NCI-H526 treated with DMSO at 0.1 percent for 48 hours (cell line): ENCODE measurements around the gene PHF14.

Experiments used
- DNase-seq: peaks from one replicate; lab custom pipeline; 2025; lab: John Stamatoyannopoulos, UW

The PHF14 gene

DNA sequence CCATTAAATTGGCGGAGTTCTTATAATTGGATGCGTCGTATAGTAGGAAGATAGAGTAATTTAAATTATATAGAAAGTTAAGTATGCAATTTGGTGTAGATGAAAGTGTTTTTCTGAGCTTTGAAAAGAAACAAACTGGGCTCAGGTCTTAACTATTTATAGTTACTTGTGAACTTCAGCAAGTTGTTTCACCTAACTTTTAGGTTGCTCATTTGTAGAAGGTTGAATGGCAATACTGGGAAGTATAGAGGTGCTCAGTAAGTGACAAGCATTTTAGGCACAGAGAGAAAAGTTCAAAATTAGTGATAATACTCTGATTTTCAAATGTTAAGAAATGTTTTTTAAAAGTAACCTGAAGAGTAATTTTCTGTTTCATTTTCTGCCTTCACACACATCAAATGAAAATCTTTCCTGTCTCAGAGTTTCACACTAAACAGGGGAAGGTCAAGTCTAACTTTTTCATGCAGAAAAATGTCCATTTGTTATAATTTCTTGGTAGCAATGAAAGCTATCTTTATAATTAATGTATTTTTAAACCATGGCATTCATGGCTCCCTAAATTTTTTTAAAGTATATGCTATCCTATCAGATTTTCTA, 146.5 kb downstream of the PHF14 start:
- no peak for DNase-seq

DNA sequence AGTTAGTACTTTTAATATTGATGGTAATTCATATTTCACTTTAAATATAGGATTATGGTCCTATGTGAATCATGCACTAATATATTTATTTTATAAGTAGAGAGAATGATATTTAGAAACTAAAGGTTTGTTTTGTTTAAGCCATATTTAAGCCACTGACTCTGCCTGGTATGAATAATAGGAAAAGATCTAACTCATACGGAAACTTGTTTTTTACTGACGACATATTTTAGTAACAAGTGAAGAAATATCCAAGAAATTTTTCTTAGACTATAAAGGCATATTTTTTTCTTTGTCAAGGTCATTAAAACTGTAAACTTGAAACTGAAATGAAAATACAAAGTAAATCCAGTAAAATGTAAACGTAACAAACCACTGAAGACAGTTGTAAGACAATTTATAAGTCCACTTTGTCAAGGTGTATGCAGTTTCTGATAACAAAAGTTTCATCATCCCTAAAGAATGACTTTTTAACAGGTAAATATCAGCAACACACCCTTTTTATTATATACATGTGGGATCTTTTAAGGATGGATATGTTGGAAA, 147.1 kb downstream of the PHF14 start:
- no peak for DNase-seq

DNA sequence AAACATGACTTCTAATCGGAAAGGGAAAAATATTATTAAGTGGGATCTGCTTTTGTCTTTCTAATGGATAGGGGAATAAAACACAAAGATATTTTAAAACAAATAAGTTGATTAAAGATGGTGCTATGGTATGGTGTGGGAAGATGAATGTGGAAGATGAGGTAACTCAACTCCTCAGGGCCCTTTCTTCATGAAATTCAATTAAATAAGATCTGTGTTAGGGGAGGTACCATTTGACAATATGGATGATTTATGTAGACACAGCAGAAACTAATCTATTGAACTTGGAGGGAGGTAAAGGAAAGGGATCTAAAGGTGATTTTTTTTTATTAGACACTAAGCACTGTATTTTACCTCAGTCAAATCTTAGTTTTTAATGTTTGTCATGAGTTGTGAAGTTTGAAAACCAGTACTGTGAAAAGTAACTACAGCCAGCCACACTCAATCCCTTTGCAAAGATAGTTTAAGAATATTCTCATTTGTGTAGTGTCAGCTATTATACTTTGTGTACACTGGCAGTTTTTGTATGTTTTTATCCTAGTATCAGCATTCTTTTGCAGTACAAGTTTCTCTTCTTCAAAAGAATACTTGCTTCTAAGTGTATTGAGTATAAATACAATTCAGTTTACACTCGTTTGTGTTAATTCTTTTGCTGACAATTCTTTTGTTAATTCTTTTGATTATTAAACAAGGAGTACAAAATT, 151.3 kb downstream of the PHF14 start:
- no peak for DNase-seq

DNA sequence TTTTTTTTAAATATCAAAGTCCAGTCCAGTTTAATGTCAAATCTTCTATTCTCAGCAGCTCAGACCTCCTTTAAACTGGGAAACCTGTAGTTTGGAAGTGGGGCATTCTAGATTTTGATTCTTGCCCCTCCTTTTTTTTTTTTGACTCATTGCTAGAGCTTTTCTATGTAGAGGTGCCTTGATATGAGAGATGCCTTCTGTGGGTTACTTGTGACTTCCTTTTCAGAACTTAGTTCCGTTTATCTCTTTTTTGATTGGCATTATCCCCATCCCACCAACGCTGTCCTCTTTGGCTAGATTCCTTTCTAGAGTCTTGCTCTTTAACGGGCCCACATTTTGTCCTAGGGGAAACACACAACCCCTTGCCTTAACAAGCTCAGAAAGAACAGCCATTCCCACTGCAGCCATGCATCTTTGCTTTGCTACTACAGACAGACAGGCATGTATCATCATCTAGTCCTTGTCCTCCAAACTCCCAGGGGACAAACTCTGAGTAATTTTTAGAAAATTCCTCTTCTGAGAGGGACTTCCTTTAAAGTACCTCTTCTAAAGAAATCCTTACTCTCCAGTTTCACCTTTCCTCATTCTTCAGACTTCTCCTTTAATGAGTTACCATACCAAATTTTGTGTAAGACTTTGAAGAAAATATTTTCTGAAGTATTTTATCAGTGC, 153.6 kb downstream of the PHF14 start:
- DNase-seq = no peak

DNA sequence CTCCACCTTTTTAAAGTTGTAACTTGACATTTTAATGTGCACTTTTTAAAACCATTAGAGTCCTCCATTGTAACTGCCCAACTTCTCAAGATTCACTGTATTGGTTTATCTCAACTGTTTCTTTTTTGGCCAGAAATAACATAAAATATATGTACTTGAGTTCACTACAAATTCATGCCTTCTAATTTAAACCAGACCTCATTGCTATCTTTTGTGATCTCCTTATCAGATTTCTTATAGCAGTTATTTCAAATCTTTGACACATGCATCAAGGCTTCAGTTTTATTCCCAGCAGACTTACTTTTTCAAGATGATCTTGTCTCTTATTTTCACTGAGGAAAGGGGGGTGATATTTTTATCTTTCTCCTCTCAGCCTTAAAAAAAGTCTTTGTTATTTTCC, 154.3 kb downstream of the PHF14 start:
- no peak for DNase-seq

DNA sequence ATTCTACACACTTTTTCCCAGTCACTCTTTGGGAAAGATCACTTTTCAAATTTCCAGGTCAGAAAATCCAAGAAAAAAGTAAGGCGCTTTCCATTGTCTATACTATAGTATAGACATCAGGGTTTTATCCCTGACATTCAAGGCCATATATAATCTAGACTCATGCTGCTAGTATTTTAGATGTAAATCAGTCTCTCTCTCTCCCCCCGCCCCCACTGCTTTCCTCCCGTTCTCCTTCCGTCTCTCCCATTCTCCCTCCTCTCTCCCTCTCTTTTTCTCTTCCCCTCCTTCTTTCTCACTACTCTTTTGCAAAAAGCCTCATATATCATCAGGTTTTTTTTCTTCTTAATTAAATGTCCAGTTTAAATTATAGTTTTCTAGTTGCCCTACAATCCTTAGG, 154.8 kb downstream of the PHF14 start:
- DNase-seq = no peak

DNA sequence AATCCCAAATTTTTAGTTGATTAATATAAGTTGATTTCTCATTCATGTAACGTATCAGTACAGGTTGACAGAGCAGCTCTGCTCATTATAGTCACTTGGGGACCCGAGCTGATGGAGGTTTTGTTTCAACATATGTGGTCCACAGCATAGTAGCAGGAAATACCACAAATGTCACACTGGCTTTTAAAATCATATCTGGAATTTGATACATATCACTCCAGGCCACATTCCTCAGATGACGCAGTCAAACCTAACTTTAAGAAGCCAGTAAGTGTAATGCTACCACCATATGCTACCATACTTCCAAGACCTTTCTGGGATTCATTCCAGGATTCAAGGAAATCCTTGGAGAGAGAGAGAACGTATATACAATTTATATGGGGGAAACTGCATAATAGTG, 156.3 kb downstream of the PHF14 start:
- no peak for DNase-seq

DNA sequence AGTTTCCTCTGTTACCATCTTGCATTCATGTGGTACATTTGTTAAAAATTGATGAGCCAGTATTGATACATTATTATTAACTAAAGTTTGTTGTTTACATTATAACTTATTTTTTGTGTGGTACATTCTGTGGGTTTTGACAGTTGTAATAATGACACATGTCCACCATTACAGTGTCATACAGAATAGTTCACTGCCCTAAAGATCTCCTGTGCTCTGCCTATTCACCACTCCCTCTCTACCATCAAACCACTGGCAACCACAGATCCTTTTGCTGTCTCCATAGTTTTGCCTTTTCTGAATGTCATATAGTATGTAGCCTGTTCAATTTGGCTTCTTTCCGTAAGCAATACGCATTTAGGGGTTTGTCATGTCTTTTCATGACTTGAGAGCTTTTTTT, 156.9 kb downstream of the PHF14 start:
- no peak for DNase-seq

DNA sequence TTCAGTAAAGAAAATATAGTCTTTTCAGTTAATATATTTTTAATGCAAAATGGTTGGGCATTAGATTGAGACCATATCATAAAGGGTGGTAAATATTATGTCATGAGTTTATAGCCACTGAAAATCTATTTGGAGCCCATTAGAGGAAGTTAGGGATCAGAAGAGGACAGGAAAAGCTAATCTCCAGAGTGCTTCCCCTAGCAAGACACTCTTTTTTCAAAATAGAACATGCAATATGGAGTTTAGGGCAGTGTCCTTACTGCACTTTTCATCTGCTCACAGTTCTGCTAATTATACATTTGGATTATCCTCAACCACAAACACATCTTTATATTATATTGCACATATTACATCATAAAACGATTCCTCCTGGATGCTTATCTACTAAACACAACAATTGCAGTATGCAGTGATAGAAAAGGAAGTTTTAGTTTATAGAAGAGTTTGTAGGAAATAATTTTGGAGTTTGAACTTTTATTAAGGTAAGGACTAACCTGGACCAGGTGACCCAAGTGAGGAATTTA, 159.8 kb downstream of the PHF14 start:
- DNase-seq = no peak

DNA sequence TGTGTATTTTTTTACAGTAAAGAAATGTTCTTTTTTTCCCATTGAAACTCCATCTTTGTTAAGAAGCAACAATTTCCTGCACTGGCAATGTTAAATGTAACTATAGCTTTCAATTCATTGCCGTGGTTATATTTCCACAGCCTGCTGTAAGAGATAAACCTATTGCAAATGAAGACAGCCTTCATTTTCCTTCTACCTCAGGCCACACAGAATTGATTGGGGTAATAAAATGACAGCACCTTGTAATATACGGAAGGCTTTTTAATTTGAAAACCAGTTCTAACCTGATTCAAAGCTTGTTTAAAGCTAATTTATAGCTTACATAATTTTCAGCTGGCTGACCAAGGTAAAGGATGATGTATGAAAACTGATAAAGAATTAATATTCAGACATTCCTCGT, 161.9 kb downstream of the PHF14 start:
- no peak for DNase-seq

DNA sequence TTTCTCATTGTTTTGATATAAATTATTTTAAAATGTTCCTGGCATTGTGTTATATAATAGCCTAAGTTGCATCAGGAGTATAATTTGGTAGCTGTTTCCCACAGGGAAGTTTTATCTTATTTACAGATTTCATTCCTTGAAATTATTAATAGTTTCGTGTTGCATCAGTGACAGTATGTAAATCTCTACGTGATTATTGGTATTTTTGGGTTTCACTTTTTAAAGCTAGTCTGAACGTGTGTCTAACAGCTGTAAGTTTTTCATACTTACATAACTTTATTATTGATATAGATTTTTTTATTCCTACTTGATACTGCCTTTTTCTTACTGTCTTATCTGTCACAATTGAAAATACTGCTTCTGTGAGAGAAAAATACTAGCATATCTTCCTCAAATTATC, 167.9 kb downstream of the PHF14 start:
- DNase-seq = no peak

DNA sequence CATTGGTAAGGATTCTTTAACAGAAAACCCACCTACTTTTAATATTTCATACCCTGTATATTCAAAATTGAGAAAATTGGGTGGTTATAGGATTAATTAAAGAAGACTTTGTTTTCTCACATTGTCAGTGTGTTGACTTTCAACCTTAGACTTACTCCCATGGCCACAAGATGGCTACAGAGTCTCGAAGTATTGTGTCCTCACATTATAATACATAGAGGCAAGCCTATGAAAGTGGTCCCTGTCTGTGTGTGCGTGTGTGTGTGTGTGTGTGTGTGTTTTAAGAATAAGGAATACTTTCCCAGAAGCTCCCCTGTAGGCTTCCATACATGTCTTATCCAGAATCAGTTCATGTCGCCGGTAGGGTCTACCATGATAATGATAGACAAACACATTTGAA, 180.0 kb downstream of the PHF14 start:
- DNase-seq = no peak

DNA sequence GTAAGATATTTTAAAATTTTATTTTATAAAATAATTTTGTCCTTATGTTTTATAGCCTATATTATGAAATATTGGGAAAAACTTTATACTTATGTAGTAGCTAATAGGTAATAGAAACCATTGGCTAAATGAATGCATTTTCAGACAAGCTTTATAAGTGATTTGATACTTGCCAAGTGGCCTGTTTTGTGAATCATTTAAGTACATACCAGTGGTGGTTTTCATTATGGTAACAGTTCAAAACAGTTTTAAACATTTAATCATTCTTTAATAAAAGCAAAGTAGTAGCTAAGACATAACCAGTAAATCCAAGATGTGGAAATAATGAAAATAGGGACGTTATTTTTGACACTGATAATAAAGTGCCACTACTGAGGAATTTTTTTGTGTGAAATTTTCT, 182.2 kb downstream of the PHF14 start:
- DNase-seq = no peak

DNA sequence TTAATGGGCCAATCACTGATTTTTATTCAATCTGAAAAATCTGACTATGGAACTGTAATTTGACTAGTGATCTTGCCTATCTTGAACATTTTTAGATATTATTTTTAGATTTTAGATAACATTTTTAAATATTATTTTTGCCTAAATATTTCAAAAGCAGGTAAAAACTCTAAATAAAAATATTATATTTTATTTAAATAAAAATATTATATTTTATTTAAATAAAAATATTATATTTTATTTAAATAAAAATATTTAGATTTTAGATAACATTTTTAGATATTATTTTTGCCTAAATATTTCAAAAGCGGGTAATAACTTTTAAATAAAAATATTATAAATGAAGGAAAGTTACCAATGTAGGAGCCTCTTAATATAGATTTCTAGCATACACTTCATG, 187.8 kb downstream of the PHF14 start:
- DNase-seq = no peak

DNA sequence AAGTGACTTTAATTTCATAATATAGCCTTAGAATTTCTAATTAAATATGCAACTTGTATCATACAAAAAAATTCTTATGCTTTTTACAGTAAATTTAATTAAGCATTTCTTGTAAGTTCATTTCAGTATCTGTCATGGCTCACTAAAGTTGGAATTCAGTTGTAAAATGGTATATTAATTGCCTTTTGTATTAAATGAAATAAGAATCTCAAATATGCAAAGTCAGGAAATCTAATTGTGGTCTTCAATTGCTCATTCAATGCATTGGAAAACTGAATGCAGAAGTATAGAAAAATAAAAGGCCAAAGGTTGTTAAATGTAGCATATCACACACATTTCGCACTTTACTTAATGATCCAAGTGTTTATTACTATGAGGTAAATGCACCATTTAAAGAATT, 189.5 kb downstream of the PHF14 start:
- no peak for DNase-seq

DNA sequence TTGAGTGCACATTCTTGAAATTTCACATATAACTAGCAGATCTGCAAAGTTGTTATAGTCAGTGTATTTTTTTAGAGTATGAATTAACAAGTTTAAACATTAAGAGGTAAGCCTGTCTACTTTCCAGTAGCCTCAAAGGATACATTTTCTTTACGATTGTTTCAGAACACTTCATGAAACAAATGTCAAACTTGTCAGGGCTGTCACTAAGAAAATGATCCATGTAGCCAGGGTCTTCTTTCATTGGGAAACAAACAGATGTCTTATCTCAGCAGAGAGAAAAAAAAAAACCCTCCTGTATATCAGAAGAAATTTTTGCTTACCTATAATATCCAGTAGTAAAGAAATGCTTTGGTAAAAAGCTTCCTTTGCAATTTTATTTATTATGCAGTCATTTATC, 192.4 kb downstream of the PHF14 start:
- no peak for DNase-seq

DNA sequence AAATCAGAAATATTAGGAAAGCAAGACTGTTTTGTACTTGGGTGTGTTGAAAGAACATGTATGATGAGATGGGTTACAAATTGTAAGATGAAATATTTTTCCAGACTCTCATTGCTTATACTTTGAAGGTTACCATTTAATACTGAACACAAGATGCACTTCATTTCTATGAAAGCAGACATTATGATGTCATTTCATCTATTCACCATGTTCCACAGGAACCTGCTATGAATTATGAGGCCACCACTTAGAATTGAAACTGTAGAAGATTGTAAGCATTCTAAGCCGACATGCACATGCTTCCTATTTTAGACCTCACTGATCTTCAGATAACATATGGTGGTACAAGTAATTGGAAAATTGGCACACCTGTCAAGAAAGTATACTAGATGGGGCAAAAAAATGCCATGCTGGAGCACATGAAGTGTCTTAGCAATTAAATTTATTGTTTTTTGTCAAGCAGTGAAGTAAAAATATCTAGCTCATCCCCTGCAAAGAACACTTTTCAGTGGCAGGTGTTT, 195.0 kb downstream of the PHF14 start:
- DNase-seq = no peak

DNA sequence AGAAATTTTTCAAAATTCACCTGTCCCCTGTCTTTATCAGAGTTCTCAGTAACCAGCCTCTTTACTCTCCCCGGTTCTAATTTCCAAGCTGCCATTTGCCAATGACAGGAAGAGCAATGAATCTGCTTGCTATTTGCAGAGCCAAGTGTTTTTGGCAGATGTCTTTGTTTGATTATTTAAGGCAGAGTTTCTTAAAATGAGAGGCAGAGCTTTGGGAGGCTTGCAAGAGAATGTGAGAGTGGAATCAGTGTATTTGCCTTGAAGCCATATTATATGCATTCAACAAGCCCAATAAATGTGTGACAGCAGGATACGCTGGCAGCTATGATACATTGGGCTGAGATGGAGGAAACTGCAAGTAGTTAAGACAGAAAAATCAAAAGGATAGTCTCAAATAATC, 196.5 kb downstream of the PHF14 start:
- DNase-seq = no peak

DNA sequence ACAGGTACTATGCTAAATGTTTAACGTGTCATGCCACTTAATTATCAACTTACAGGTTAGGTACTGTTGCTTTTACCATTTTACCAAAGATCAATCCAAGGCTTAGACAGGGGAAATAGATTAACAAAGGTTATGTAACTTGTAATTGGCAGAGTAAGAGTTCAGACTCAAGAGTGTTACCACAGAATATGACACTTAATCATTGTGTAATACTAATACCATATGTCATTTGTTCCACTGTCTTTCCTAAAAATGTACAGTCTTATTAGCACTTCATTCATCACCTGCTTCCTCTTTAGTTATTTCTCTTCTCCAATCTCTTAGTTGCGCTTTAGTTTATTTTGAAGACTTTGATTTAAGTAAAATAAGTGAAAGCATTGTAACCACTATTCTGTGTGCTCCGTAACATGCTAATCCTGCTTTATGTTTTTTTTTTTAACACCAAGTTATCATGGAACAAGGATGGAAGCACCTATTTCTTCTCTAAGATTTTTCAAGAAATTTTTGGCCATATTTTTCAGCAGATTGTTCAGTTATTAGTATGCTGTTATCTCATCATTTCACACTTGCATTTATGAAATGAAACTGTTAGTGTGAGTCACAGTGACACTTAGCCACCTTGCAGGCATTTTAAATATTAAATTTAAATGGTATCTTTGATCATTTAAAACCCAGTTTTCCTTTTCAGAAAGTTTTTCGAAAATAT, 197.3 kb downstream of the PHF14 start:
- no peak for DNase-seq

DNA sequence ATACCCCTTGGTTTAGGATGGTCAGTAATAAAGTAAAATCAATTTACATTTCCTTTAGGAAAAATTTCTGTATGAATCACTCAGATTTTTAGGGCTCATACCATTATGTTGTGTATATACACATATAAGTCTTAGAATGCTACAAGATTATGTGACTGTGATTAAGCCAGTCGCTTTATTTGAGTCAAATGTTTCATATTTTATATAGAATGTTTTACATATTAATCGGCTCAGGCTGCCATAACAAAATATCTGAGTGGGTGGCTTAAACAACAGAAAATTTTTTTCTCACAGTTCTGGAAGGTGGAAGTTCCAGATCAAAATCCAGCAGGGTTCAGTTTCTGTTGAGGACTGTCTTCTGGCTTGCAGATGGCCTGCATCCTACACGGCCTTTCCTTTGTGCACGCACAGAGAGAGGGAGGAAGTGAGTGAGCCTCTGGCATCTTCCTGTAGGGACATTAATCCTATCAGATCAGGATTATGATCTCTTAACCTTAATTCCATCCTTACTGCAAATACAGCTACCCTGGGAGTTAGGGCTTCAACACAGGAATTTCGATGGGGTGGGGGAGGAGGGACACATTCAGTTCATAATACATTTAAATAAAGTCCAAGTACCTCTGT, 198.0 kb downstream of the PHF14 start:
- no peak for DNase-seq

DNA sequence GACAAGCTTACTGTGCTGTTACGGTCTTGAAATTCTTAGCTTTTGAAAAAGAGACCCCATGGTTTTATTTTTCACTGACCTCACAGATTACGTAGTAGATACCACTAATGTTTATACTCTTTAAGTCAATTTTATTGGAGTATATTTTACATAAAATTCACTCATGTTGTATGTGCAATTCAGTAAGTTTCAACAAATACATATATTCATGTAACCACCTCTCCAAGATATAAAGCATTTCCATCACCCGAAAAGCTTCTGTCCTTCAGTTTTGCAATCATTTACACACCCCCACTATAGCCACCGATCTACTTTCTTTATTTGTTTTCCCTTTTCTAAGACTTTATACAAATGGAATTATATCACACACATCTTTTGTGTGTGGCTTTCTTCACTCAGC, 199.2 kb downstream of the PHF14 start:
- DNase-seq = no peak

DNA sequence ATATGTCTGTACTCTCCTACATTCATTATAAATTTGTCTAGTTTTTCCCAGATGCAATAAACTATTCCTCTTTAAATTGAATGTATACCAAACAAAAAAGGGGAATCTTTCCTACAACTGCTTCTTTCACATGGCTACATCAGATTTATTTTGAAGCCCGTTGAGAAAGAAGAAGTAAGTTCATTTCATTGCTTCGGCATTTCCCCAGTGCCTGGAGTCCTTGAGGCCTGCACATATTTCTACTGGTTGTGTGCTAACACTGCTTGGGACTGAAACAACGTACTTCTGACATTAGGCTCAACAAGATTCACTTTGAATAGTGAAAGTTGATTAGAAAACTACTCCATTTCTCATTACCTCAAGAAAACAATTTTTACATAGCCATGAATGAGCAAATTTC, 201.7 kb downstream of the PHF14 start:
- no peak for DNase-seq
